SIG-M5 treated with dmso at 0.1 percent for 504 hours (cell line): ENCODE measurements around the gene RNU6-7.

Source experiments
- DNase-seq: peaks from one replicate; lab custom pipeline; 2025; ENCODE audit not compliant: unreplicated experiment; lab: John Stamatoyannopoulos, UW

RNU6-7 gene

GRCh38 chr14:32203928-32204357 is 2.1 kb downstream of the RNU6-7 start:
- no peak for DNase-seq

GRCh38 chr14:32205554-32205953 is 3.7 kb downstream of the RNU6-7 start:
- DNase-seq = no peak

DNA sequence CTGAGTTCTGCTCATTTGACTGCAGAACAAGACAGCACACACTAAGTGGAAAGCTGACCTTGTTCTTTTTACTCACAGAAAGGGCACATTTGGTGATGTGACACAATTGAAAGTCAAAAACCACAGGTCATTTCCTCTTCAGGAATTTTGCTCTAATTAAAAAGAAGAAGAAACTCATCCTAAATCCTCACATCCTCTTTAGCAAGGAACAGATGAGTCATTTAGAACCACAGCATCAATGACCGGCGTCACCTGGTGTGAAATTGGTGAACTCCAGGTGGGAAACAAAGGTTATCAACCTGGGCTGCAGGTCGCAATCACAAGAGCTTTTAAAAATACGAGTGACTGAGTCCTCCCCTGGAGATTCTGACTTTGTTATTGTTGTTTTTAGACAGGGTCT is 4.1 kb downstream of the RNU6-7 start:
- peak; percentile 19 for DNase-seq

- no peak for DNase-seq
Observed at GRCh38 chr14:32206552-32206951, 4.7 kb downstream of the RNU6-7 start.

DNA sequence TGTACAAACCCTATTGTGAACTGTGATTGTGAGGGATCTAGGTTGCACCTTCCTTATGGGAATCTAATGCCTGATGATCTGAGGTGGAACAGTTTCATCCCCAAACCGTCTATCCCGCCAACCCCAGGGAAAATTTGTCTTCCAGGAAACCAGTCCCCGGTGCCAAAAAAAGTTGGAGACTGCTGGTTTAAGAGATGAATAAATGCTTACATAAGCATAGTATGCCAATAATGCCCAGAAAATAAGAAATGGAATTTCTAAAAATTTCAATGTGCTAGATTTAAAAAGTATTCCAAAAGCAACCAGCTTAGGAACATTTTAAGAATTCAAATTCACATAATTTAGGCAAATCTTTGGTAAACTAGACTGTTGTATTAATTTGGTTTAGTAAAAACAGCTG is 6.6 kb downstream of the RNU6-7 start:
- no peak for DNase-seq

DNA sequence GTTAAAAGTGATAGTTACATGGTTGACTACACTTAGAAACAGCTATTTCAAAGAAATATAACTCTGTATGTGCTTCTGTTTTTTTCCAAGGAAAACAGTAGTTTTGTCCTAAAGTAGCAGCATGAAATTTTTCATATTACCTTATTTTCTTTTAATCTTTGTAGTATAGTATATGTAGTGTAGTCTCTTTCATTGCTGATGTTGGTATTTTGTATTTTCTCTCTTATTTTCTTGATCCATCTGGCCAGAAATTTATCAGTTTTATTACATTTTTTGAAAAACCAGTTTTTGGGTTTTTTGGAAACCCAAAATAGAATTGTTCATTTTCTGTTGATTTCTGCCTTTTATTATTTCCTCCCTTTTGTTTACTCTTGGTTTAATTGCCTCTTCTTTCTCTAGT is 7.6 kb downstream of the RNU6-7 start:
- no peak for DNase-seq

DNA sequence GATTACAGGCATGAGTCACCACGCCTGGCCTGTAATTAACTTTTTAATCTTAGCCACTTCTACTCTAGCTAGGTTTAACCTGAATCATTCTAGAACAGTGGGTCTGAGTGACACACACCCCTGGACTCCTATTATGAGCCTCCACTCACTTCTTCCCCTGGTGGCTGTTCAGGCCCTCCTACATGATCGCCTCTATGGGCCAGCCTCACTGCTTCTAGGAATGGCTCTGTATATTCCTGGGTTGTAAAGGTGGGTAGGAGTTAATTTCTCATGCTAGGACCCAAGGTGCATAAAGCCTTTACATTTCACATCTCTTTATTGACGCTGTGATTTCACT is 9.2 kb downstream of the RNU6-7 start:
- no peak for DNase-seq

DNA sequence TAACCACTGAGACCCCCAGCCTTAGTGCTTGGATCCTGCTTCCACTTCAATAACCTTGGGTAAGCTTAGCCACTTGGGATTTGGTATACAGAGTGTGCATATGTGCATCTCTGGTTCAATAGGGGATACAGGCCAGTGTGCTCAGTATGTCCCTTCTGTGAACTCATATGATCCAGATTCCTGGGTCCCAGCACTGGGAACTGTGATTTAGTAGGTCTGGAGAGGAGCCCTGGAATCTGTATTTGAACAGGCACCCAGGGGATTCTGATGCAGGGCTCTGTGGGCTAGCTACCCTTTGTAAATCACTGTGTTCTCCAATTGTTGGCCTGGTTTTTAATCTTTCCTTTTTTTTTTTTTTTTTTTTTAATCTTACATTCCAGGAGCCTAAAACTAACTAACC is 11.0 kb downstream of the RNU6-7 start:
- DNase-seq = no peak

GRCh38 chr14:32217301-32217700 is 15.5 kb downstream of the RNU6-7 start:
- no peak for DNase-seq

- no peak for DNase-seq
Observed at GRCh38 chr14:32224737-32225377, 23.0 kb downstream of the RNU6-7 start.

- no peak for DNase-seq
Observed at GRCh38 chr14:32225378-32225920, 23.6 kb downstream of the RNU6-7 start.

GRCh38 chr14:32226056-32226455 is 24.2 kb downstream of the RNU6-7 start:
- no peak for DNase-seq

DNA sequence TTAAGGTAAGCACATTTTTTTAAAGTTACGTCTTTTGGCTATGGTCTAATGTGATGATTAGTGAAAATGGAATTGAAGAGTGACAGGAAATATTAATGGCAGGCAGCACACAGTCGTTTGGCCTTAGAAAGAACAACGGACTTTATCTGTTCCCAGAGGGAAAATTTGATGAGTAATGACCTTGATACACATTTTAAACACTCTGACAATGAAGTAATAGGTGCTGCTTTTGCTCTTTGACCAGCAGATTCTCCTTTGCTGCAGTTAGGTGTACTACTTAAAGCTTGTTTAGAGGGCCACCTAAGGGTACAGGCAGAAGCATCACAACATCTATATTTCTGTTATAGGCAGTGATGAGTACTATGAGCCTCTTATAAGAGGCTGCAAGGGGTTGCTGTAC is 28.3 kb downstream of the RNU6-7 start:
- no peak for DNase-seq

- DNase-seq = no peak
Observed at GRCh38 chr14:32230695-32231280, 28.9 kb downstream of the RNU6-7 start.

GRCh38 chr14:32232481-32232880 is 30.6 kb downstream of the RNU6-7 start:
- no peak for DNase-seq

DNA sequence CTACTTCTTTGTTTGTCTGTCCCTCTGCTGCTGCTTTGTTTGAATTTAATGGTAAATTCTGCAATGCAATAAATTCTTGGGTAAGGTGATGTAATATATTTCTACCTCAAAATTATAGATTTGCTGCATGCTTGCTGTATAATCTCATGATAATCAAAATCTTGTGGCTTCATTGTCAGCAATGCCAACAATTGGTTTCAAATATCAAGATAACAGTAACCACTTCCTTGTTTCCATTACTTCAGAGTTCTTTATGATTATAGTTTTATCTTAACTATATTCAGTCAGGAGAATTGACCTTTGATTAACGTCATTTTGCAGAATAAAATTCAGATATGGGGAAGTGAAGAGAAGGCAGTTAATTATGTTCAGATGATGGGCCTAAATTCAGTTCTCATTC is 31.4 kb downstream of the RNU6-7 start:
- no peak for DNase-seq

DNA sequence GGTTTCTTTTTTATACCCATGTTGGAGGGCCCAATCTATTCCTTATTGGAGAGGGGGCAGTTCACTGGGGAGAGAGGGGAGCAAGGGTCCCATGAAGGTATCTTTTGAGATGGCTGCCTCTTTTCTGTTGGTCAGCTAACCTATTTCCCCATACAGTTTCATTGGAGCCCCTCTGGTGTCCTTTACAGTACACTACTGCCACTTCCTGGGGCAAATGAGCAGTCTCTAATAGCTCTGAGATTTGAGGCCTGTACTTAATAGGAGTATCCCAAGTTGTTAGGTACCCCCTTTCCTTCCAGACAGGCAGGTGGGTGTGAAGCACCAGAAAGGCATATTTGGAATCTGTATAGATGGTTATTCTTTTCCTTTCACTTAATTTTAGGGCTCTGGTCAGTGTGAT is 42.6 kb downstream of the RNU6-7 start:
- no peak for DNase-seq

- no peak for DNase-seq
Observed at GRCh38 chr14:32246751-32247150, 44.9 kb downstream of the RNU6-7 start.

DNA sequence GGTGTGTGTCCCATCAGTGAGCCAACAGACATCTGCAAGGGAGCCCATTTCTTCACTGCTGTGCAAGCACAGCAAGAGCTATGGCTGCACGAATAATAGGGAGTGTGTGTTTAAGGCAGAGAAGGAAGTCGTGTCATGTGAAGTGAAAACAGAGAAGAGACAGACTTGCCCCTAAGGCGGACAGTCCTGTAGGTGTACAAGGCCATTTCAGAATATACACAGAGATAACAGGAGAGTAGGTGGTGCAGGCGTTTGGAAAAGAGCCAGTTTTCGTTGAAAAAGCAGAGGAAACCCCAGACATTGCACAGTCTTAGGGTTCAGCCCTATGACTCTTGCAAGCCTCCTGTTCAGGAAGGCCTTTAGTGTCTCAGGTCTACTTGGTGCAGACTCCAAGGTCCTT is 47.5 kb downstream of the RNU6-7 start:
- DNase-seq = no peak

GRCh38 chr14:32249780-32250179 is 47.9 kb downstream of the RNU6-7 start:
- DNase-seq = no peak

DNA sequence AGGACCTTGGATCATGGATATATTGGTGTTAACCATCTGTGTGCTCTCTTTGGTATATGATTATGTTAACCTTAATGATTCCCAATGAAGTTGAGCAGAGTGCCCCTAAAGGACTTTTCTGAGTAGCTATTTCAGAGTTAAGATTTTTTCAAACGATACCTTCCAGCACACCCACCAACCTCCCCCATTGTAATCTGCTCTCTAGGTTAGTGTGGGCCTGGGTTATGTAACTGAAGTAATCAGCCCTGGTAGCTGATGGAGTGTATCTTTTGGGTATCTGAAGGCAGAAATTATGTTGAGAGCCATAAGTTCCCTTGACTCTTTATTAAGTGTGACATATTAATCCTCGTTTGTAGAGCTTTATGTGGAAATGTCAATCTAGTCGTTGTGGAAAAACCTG is 48.8 kb downstream of the RNU6-7 start:
- DNase-seq = no peak

DNA sequence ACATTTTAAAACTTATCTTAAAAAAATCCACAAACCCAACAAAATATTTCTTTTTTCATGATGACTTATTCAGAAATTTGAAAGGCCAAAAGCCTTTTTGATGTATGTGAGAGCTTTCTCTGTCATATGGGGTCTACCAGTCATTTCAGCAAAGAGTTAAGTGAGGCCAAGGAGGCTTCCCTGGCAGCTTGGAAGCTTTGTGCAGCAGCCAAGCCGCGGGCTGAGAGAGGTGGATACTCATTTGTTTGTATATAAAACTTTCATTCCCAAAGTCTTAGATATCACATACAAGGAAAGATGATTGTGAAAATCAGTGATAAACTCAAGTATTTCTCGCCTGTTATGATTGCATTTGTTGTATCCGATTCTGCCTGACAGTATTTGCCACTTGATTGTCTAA is 49.7 kb downstream of the RNU6-7 start:
- no peak for DNase-seq
